Activated T-cell treated with anti-CD3 and anti-CD28 coated beads, Interleukin-2, amount 50 U/mL, for 24 hours (primary cell): Measurements from ENCODE around the gene PPP2R1B.
"Not testable (repeated sequence)": the region's sequence is repeated elsewhere in the genome, so short reads cannot be mapped to it uniquely, and the experiment has no call there.

Experiments used
- DNase-seq: peaks from one replicate; pipeline ENCODE4 v3.0.0-alpha.2; 2020
- H3K27ac Mint-ChIP-seq: 2 replicates; pipeline ENCODE4 v1.8.0; 2020; ENCODE audit warnings: mild to moderate bottlenecking, mixed read lengths
- H3K27me3 Mint-ChIP-seq: 2 replicates; pipeline ENCODE4 v1.8.0; 2020; ENCODE audit warnings: mixed read lengths
- H3K36me3 Mint-ChIP-seq: 2 replicates; pipeline ENCODE4 v1.8.0; 2020; ENCODE audit warnings: low read depth, mixed read lengths
- H3K4me1 Mint-ChIP-seq: 2 replicates; pipeline ENCODE4 v1.8.0; 2020; ENCODE audit warnings: low read depth, mixed read lengths
- H3K4me3 Mint-ChIP-seq: 2 replicates; pipeline ENCODE4 v1.8.0; 2020; ENCODE audit warnings: mild to moderate bottlenecking, moderate library complexity, mixed read lengths
- H3K9me3 Mint-ChIP-seq: 2 replicates; pipeline ENCODE4 v1.8.0; 2020; ENCODE audit warnings: mixed read lengths

Gene PPP2R1B

DNA sequence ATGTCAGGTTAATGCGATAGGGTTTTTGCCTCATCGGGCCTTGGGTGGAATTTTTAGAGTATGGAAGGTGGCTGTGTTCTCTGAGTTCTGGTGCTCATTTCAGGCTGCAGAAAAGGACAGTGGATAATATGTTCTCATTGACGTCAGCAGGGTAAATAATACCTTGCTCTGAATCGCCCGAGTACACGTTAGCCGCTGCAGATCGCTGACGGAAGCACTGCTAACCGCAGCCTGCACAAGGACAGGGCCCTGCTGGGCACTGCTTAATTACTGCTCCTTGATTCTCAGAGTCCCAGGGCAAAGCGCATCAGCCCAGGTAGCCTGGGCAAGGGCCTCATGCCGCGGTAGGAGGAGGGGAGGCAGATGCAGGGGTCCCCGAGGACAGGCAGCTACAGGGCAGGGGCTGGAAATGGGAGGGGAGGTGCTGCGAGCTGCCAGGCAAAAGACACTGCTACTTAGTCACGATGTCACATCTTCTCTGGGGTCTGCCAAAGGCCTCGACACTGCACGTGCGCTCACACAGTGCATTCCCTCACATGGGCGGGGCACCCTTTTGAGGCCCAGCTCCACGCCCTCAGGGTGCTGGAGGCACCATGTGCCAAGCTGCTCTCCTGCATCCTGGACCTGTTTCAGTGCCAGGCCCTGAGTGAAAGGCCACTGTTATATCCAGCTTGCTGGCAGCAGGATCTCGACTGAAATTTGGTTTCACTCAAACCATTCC lies 35.2 kb downstream of the PPP2R1B start:
- DNase-seq: no peak
- Mint-ChIP-seq H3K36me3 (peaks cover 43% of the 10 kb centered on the region), H3K9me3 (no peaks in the 10 kb centered on the region), H3K27me3 (no peaks in the 10 kb centered on the region), H3K27ac (no peak overlapping the region), H3K4me3 (no peak overlapping the region), H3K4me1 (peaks cover 6% of the 10 kb centered on the region)

DNA sequence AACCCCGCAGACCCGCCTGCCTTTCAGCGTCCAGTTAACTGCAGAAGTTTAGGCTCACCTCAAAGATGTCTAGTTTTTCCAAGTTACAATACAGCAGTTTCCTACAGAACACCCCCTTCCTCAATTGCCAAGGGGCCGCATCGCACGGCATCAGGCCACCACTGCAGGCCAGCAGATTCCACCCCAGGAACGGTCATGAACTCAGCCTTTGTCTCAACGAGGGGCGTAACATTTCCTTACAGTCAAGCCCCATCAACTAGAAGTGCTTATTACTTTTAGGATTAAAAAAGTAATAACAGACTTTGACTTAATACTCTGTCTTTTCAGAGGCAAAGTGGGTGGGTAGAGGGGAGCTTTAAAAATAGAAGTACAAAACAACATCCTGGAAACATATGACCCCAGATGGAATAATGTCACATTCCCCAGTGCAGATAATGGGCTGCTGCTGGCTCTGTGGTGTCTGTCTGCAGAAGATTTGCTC lies 36.3 kb downstream of the PPP2R1B start:
- H3K27me3 Mint-ChIP-seq: no peaks in the 10 kb centered on the region
- peaks cover 46% of the 10 kb centered on the region for H3K36me3 Mint-ChIP-seq
- H3K4me3 Mint-ChIP-seq: no peak overlapping the region
- H3K27ac Mint-ChIP-seq: peak overlapping the region; percentile 29
- H3K9me3 Mint-ChIP-seq: no peaks in the 10 kb centered on the region
- H3K4me1 Mint-ChIP-seq: no peaks in the 10 kb centered on the region
- no peak for DNase-seq

DNA sequence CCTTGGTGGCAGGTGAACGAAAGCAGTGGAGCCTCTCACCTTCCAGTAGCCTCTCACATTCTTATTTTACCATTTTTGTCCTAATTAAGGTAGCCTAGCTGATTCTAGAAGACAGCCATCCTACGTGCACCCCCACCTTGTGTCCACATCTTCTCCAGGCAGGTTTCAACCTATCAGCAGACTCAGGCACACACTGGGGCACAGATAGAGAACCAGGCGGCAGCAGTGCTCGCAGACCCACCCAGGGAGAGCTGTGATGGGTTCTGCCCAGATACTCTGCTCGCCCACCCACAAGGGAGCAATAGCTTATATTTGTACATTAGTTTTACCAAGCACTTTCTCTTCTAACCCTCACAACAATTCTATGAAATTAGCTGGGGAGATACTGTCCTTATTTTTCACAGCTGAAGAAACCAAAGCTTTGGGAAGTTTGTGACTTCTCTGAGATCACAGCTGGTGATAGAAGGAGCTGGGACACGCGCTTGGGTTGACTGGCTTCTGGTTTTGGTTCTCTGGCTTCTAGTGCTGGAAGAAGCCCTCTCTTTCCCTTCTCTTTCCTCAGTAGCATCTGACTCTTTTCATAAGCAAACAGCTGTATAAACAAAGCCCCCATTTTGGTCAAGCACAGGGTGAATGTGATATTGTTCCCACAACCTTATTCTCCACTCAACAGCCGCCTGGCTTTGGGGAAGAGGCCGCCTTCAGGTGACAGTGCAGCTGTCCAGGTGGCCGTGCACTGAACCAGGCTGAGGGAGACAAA lies 36.9 kb downstream of the PPP2R1B start:
- H3K27me3 Mint-ChIP-seq: no peaks in the 10 kb centered on the region
- H3K4me3 Mint-ChIP-seq: no peak overlapping the region
- H3K27ac Mint-ChIP-seq: peak overlapping the region; percentile 0
- H3K9me3 Mint-ChIP-seq: no peaks in the 10 kb centered on the region
- H3K4me1 Mint-ChIP-seq: no peaks in the 10 kb centered on the region
- peaks cover 50% of the 10 kb centered on the region for H3K36me3 Mint-ChIP-seq
- DNase-seq: no peak

DNA sequence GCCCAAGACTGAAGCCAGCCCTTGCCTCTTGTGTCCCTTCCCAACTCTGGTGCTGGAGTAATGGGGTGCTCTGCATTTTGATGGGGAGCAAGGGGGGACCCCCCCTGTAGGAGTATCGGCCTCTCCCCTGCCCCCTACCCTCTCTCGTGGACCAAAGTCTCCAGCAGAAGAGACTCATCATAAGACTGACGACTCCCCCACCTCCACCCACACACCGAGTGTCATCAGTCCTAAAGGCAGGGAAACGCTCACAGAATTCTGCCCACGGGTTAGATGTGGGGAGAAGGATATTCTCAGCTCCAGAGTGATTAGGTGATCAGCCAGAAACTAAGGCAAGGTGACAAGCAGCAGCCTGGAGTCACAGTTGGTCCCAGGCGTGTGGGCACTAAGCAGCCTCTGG lies 38.8 kb downstream of the PPP2R1B start:
- no peaks in the 10 kb centered on the region for H3K9me3 Mint-ChIP-seq
- H3K4me3 Mint-ChIP-seq: no peak overlapping the region
- H3K4me1 Mint-ChIP-seq: no peaks in the 10 kb centered on the region
- no peak for DNase-seq
- peak overlapping the region; percentile 29 for H3K27ac Mint-ChIP-seq
- no peaks in the 10 kb centered on the region for H3K27me3 Mint-ChIP-seq
- peaks cover 68% of the 10 kb centered on the region for H3K36me3 Mint-ChIP-seq

DNA sequence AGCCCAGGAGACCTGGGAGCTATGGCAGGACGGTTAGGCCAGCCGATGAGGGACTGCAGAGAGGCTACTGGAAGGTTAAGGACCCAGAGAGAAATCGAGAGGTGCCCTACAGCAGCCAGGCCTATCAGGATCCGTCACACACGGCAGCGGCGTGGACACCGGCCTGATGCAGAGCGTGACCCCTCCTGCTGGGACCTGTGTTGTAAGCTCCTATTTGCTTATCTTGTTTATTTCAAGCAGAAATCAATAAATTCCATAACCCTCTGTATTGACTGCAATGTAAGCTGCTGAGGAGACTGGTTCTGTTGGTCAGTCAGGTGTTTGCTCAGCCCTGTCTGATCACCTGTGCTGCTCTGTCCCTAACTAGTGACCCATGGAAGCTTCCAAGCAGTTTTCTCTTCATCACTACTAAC lies 39.9 kb downstream of the PPP2R1B start:
- Mint-ChIP-seq H3K4me3 (no peak overlapping the region), H3K27ac (no peak overlapping the region), H3K27me3 (no peaks in the 10 kb centered on the region), H3K4me1 (no peaks in the 10 kb centered on the region), H3K36me3 (peaks cover 76% of the 10 kb centered on the region), H3K9me3 (no peaks in the 10 kb centered on the region)
- no peak for DNase-seq

DNA sequence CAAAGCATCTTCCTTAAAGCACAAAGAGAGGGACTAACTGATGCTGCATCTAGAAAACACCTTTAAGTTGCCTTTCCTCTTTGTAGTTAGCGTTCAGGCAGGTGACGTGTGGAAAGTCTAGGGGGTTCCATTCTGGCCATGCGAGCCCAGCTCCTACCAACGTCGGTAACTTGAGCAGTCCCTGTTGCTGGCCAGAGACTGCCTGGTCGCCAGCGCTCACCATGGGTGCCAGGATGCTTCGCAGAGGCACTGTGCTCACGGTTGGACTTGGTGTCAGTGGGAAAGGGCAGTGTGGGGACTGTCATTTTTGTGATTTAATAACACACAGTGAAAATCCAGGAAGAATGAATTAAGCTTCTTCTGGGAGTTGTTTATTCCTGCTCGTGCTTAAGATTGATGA lies 40.6 kb downstream of the PPP2R1B start:
- no peaks in the 10 kb centered on the region for H3K4me1 Mint-ChIP-seq
- DNase-seq: no peak
- H3K36me3 Mint-ChIP-seq: peaks cover 81% of the 10 kb centered on the region
- H3K27ac Mint-ChIP-seq: peak overlapping the region; percentile 33
- H3K27me3 Mint-ChIP-seq: no peaks in the 10 kb centered on the region
- no peak overlapping the region for H3K4me3 Mint-ChIP-seq
- no peaks in the 10 kb centered on the region for H3K9me3 Mint-ChIP-seq

DNA sequence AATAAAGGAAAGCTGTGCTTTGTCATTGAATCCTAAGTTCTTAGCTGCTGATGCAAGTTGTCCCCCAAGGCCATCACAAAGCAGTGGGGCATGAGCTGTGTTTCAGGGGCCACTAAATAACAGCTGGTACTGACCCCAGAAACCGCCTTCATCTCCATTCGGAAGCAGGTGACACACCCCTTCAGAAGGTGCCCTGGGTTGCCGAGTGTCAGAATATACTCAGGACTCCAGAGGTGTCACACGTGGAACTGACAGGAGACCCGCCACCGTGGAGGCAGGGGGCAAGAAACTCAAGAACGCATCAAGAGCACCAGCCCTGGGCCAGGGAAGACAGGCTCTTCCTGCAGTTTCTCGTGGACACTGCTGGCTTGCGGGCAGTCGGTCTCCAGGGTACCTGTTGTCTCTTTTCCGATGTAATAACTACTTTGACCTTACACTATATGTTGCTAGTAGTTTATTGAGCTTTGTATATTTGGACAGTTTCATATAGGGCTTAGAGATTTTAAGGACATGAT lies 41.5 kb downstream of the PPP2R1B start:
- H3K4me1 Mint-ChIP-seq: no peaks in the 10 kb centered on the region
- no peak overlapping the region for H3K27ac Mint-ChIP-seq
- peaks cover 89% of the 10 kb centered on the region for H3K36me3 Mint-ChIP-seq
- H3K27me3 Mint-ChIP-seq: no peaks in the 10 kb centered on the region
- no peak for DNase-seq
- no peaks in the 10 kb centered on the region for H3K9me3 Mint-ChIP-seq
- H3K4me3 Mint-ChIP-seq: no peak overlapping the region

DNA sequence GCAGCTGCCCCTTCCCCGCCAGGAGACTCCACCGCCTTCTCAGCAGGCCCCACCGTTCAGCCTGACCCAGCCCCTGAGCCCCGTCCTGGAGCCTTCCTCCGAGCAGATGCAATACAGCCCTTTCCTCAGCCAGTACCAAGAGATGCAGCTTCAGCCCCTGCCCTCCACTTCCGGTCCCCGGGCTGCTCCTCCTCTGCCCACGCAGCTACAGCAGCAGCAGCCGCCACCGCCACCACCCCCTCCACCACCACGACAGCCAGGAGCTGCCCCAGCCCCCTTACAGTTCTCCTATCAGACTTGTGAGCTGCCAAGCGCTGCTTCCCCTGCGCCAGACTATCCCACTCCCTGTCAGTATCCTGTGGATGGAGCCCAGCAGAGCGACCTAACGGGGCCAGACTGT lies 42.6 kb downstream of the PPP2R1B start:
- Mint-ChIP-seq H3K4me1 (no peaks in the 10 kb centered on the region), H3K27ac (no peak overlapping the region), H3K27me3 (no peaks in the 10 kb centered on the region), H3K4me3 (no peak overlapping the region), H3K9me3 (no peaks in the 10 kb centered on the region), H3K36me3 (peaks cover 94% of the 10 kb centered on the region)
- no peak for DNase-seq

DNA sequence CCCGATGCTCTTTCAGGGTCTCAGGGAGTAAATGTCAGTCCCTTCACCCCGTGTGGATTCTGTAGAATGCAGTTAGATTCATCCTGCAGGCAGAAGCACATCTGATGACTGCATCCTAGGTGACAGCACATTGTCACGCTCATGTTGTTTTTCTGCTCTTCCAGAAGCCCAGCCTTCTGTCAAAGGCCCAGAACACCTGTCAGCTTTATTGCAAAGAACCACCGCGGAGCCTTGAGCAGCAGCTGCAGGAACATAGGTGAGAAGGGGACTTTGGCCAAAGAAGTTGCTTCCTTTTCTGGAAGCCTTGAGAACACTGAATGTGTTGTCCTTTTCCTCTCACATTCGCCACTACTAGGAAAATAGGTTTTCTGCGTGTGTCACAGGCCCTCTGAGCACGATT lies 43.7 kb downstream of the PPP2R1B start:
- no peak for DNase-seq
- Mint-ChIP-seq H3K36me3 (peaks cover 96% of the 10 kb centered on the region), H3K27ac (peak overlapping the region; percentile 15), H3K27me3 (no peaks in the 10 kb centered on the region), H3K9me3 (no peaks in the 10 kb centered on the region), H3K4me3 (no peak overlapping the region), H3K4me1 (no peaks in the 10 kb centered on the region)

DNA sequence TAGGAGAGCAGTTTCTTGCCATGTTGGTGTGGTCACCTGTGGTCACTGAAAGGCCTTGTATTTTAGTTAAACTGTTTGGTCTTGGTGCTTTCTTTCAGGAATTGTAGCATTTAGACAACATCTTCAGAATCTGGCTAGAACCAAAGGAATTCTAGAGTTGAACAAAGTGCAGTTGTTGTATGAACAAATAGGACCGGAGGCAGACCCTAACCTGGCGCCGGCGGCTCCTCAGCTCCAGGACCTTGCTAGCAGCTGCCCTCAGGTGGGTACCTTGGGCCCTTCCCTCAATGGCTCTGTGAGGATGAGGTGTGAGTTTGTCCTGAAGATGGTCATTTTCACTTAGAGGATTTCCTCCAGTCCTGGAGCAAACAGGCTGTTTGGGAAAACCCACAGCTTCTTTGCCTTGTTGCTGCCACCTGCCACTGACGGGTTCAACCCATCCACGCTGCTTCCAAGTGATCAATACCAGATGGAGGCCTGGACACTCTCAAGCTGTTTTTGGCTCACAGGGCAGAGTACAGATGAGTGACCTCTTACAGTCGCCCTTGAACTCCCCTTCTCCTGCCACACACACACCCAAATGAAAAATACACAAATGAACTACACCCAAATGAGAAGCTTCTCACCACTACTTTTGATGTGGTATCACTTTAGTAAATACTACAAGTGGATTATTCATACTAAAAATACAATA lies 45.2 kb downstream of the PPP2R1B start:
- Mint-ChIP-seq H3K27ac (peak overlapping the region; percentile 52), H3K4me3 (no peak overlapping the region), H3K36me3 (peaks cover 89% of the 10 kb centered on the region), H3K9me3 (no peaks in the 10 kb centered on the region), H3K4me1 (no peaks in the 10 kb centered on the region), H3K27me3 (no peaks in the 10 kb centered on the region)
- DNase-seq: no peak

DNA sequence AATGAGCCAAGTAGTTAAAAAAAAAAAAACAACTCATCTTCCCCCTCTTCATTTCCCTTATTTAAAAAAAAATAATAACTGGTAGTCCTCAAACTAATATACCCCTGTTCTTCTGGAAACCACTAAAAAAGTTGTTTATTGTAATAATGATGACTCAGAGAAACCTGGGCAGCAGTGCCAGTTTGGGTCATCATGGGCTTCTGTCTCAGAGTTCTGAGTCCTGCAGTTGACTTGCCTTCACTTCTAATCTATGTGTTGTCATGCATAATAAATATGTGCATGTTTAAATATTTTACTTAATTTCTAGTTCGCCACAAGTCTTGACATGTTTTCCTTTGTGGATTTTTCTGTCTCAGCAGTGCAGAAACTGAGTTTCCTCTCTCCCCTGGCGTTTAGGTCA lies 46.8 kb downstream of the PPP2R1B start:
- DNase-seq: no peak
- no peak overlapping the region for H3K4me3 Mint-ChIP-seq
- no peaks in the 10 kb centered on the region for H3K9me3 Mint-ChIP-seq
- H3K27ac Mint-ChIP-seq: no peak overlapping the region
- H3K36me3 Mint-ChIP-seq: peaks cover 85% of the 10 kb centered on the region
- H3K27me3 Mint-ChIP-seq: no peaks in the 10 kb centered on the region
- H3K4me1 Mint-ChIP-seq: no peaks in the 10 kb centered on the region

DNA sequence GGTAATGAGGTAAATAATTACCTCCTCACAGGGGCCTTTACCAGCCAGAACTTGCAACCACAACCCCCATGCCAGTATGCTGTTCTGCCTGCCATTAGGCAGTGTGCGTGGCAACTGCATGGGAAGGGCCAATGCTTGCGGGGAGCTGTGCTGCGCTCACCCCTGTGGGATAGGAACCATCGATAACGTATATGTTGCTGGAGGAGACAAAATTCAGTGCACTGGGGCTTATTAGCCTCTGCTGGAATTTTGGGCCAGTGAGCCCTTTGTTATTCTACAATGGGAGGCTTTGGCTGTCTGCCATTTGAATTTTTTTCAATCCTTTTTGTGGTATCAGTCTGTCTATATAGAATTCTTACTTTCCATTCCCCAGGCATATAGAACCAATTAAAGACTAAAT lies 47.3 kb downstream of the PPP2R1B start:
- H3K27me3 Mint-ChIP-seq: no peaks in the 10 kb centered on the region
- DNase-seq: no peak
- no peak overlapping the region for H3K4me3 Mint-ChIP-seq
- no peaks in the 10 kb centered on the region for H3K9me3 Mint-ChIP-seq
- H3K4me1 Mint-ChIP-seq: no peaks in the 10 kb centered on the region
- H3K36me3 Mint-ChIP-seq: peaks cover 85% of the 10 kb centered on the region
- no peak overlapping the region for H3K27ac Mint-ChIP-seq

DNA sequence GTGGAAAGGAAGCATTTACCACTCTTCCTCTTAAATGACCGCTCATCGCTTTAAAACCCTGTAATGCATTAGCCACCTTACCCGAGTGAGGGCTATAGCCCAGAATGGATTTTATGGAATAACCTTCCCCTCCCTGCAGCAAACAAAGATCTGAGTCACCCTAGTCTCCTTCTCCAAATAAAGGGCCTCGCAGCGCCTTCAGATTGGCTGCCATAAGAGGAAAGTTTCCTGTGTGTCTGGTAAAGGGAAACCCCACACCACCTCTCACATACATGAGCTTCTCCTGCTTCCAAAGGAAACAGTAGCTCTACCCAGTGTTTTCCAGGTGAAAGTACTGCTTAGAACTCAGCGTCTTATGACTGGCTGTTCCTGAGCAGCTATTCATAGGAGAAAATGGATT lies 47.8 kb downstream of the PPP2R1B start:
- Mint-ChIP-seq H3K4me3 (no peak overlapping the region), H3K9me3 (no peaks in the 10 kb centered on the region), H3K4me1 (no peaks in the 10 kb centered on the region), H3K27me3 (no peaks in the 10 kb centered on the region), H3K27ac (no peak overlapping the region), H3K36me3 (peaks cover 83% of the 10 kb centered on the region)
- no peak for DNase-seq

DNA sequence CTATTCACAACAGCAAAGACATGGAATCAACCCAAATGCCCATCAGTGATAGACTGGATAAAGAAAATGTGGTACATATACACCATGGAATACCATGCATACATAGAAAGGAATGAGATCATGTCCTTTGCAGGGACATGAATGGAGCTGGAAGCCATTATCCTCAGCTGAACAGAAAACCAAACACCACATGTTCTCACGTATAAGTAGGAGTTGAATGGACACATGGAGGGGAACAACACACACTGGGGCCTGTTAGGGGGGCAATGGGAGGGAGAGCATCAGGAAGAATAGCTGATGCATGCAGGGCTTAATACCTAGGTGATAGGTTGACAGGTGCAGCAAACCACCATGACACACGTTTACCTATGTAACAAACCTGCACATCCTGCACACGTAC lies 48.5 kb downstream of the PPP2R1B start:
- not testable (repeated sequence) for H3K27me3 Mint-ChIP-seq, H3K27ac Mint-ChIP-seq, H3K4me1 Mint-ChIP-seq, DNase-seq, H3K4me3 Mint-ChIP-seq, H3K9me3 Mint-ChIP-seq
- H3K36me3 Mint-ChIP-seq: peaks cover 82% of the 10 kb centered on the region
